Left renal cortex interstitium (tissue), 4 donors: ENCODE results near the gene GLB1L3. TPM values are rescaled to one million over a fixed set of nuclear protein-coding genes. Genes with fewer than 3 reads are reported as not detected.
"Not testable (repeated sequence)": the region's sequence is repeated elsewhere in the genome, so short reads cannot be mapped to it uniquely, and the experiment has no call there.

Experiments used
- DNase-seq, 4 donors: peaks; one replicate each; pipeline ENCODE4 v3.0.0-alpha.2; 2013; ENCODE audit warnings: low read depth in 4 of 4, low spot score in 2 of 4, missing footprints in 1 of 4
- polyA plus RNA-seq, 4 donors: library from polyadenylated mRNA; unstranded; fragments of 120-200 nt; gene quantifications; one replicate each; pipeline ENCODE4 v1.2.1, GENCODE V29; 2013; ENCODE audit not compliant: insufficient read length in 4 of 4

The GLB1L3 gene
- polyA plus RNA-seq, 4 donors, result 1.1 to 2.1 (median 1.3) TPM

DNA sequence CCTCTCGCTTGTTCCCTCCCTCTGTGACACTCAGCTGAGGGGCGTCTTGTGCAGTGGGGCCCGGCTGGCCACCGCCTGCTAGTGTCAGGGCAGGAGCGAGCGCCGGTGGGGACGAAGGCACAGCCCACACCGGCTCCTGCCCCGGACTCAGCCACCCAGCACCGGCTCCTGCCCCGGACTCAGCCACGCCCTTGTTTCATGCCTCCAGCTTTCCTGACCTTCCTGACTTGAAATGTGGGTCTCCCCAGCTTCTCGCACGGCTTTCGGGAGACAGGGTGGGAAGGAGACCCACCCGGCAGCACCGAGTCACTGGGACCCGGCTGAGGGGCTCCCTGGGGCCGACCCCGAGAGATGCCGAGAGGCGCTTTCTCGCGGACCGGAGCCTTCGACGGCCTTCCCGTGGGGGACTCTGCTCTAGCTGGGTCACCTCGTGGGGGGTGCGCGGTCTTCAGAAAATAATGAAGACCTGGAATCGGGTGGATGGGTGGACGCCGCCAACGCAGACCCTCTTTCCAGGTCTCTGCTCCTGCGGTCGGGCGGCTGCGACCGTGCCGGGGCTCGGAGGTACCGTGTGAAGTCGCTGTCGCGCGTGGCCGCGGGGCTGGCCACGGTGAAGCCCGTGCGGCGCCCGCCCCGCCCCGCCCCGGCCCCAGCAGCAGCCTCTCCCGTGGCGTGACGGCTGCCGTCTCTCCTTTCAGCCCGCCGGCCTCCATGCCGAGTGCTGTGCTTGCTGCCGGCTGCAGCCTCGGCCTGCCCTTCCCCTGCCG, 65.8 kb downstream of the GLB1L3 start:
- no peak for DNase-seq

DNA sequence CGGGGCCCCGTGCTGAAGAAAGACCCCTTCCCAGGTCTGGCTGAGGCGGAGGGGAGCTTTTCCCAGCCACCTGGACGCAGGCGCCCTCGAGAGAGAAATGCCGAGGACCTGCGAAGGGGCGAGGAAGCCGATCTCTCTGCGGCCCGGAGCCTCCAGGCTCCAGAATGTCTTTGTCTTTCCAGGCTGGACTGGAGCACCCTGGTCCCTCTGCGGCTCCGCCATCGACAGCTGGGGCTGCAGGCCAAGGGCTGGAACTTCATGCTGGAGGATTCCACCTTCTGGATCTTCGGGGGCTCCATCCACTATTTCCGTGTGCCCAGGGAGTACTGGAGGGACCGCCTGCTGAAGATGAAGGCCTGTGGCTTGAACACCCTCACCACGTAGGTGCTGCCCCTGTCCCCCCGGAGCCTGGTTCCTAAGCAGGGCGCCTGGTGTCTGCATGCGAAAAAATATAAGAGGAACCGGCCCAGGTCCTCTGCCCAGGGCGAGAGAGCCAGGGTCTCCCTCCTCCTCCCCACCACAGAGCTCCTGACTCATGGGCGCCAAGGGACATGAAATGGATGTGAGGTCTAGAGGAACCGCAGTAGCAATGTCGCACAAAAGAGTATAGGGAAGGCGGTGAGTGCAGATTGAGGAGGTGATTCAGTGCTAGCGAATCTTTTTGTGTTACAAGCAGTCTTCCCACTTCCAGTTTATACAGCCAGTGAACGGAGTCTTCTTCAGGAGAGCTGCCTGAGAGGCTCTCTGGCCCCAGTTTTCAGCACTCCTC, 66.6 kb downstream of the GLB1L3 start:
- DNase-seq, result no peak

DNA sequence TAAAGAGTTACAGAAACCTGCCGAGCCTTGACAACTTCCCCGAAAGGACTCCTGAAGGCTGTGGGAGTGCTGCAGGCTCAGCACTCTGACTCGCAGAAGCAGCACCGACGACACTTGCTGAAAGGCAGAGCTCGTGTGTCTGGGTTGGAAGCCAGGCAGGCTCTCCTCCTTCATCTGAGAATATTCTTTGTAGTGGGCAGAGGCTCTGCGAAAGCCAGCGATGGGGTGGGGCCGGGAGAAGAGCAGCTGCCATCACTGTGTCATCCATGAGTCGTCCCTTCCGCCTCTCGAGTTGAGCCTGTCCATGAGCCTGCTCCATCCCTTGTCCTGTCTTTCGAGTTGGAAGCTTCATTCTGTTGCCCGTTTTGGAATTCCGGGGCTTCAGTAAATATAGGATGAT, 67.5 kb downstream of the GLB1L3 start:
- no peak for DNase-seq

DNA sequence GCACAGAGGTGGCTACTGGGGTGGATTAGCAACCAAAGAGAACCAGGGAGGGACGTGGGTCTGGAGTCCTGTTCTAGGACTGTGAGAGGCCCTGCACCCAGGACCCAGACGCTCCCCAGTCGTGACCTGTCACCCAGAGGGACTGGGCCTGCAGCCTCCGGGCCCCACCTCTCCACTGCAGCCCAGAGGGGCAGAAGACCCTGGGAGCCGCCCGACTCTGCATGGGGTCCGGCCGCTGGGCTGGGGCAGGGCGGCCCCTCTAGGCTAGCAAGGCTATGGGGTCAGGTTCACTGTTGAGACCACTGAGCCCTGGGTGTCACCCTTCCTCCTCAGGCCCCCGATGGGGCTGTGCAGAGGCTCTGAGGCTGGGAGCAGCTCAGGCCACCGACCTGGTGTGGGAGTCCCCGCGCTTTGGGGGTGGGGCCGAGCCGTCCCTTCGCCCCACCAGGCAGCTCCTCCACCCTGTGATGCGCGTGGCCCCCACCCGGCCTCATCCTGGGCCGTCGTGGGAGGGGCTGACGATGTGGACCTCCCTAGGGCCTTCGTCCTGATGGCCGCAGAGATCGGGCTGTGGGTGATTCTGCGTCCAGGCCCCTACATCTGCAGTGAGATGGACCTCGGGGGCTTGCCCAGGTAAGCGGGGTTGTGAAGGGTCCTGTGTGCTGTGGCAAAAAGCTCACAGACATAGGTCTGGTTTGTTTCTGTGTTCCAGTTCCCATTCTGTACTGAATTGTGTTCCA, 68.5 kb downstream of the GLB1L3 start:
- DNase-seq, result not testable (repeated sequence)

DNA sequence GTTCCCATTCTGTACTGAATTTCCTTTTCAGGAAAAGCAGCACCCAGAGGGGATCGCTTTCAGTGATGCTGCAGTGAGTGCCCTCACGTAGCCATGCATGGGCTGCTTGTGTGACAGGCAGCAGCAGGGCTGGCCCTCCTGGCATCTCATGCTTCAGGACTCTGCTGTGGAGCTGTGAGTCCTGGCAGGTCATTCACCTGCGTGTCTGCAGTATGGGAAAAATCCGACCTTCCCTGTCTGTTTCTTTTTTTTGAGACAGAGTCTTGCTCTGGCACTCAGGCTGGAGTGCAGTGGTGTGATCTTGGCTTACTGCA, 69.0 kb downstream of the GLB1L3 start:
- no peak for DNase-seq

DNA sequence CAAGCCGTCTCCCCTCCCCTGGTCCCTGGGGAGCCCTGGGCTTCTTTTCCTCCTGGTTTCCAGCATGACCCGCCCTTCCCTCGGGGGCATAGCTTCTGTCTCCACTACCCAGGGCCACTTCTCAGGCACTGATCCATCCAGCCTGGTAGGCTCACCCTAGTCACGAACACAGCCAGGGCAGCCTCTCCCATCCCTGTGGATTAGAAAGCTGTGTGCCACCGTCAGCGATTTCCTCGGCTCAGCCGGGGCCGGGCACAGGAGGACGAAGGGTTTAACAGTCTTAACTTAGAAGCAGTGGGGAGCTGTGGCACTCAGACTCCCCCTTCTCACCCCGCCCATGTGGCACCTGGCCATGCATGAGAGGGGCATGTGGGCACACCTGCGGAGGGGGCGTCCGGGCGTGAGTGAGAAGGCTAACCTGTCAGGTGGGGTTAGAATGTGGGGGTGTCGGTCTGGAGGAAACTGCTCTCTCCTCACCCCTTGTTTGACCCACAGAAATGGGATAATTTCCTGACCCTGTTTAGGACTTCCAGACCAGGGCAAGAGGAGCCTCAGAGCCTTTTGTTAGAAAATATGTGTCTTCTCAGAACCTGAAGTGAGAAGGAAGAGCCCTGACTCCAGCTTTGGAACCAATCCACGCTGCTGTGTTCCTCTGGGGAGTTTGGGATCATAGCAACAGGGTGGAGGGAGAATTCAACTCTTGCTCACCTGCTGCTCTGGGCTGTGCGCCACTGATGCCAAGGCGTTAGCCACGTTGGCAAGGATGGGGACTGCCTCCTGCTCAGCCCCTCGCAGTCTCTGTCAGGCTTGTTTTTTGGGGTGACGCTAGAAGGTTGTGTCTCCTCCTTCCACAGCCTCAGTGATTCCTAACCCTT, 70.2 kb downstream of the GLB1L3 start:
- DNase-seq, result no peak

DNA sequence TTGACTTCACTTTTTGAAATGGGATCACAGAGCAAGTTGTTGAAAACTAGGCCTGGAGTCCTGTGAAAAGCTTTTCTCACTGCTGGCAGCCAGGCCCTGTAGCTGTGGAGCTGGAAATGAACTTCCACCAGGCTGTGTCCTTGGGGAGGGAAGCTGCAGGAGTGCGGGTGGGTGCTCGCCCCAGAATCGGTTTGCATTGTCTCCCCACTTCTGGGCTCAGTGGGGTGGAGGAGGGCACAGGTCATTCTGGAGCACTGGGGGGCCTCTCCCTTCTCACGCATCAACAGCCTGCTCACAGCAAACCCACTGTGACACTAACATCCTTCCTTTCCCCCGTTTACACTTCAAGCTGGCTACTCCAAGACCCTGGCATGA, 70.8 kb downstream of the GLB1L3 start:
- DNase-seq, result no peak

DNA sequence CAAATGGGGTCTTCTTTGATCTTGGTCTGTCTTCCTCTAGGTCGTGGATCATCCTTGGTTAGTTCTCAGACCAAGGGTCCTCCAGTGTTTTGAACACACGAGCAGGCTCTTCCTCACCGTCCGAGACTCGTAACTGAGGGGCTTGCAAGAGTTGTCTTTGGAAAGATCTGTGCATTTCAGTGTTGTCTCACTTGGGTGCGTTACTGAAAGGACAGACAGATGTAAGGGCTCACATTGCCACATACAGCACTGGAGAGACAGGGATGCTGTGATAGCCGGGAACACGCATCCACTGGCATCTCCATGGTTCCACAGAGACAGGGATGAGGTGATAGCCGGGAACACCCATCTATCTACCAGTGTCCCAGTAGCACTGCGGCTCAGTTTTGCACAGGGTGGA, 71.3 kb downstream of the GLB1L3 start:
- no peak for DNase-seq

DNA sequence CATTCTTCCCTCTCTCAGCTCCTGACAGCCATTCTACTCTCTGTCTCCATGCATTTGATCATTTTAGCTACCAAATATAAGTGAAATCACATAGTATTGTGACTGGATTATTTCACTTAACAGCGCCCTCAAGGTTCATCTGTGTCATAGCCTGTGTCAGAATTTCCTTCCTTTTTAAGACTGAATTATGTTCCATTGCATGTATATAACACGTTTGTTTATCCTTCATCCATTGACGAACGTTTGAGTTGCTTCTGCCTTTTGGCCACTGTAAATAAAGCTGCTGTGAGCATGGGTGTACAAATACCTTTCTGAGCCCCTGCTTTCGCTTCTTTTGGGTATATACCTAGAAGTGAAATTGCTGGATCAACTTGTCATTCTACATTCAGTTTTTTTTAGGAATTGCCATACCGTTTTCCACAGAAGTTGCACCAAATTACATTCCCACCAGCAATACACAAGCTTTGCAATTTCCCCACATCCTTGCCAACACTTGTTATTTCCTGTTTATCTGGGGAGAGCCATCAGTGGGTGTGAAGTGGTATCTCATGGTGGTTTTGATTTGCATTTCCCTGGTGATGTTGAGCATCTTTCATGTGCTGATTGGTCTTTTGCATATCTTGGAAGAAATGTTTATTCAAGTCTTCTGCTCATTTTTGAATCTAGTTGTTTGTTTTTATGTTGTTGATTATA, 73.1 kb downstream of the GLB1L3 start:
- no peak for DNase-seq

DNA sequence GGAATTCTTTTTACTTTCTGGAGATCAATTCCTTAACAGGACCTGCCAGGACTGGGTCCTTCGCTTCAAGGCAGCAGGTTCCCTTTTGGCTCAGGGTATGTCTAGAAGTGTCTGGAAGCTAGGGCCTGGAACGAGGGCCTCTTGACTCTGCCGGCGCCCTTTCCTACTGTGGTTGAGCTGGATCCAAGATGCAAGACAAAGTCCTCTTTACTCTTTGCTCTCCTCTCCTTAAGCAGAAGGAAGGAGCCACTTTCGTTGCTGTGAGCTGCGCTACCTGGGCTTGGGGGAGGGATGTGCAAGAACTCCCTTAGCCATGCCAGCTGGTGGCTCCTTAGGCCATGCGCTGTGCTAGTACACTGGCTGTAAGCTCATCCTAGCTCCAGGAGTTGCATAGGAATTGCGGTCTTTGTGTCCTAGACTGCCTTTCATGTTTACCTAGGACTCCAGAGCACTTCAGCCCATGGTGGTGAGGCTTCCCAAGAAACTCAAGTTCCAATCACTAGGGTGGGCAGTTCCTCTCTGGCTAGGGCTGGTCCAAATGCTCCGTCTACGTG, 73.7 kb downstream of the GLB1L3 start:
- DNase-seq, result no peak

DNA sequence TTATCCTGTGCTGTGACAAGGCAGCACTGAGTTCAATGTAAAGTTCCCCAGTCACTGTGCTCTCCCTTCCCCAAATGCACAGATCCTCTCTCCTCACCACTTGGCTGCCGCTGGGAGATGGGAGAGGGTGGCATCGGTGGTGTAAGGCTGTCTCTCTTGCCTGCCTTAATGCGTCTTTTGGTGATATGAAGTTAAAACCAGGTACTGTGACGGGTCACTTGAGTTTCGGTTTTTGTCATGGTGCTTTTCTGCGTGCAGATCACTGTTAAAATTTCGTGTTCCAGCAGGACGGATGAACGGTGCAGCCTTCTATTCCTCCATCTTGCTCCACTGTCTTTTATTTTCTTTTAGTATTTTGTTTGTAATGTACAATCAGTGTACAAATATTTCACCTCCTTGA, 74.2 kb downstream of the GLB1L3 start:
- no peak for DNase-seq

DNA sequence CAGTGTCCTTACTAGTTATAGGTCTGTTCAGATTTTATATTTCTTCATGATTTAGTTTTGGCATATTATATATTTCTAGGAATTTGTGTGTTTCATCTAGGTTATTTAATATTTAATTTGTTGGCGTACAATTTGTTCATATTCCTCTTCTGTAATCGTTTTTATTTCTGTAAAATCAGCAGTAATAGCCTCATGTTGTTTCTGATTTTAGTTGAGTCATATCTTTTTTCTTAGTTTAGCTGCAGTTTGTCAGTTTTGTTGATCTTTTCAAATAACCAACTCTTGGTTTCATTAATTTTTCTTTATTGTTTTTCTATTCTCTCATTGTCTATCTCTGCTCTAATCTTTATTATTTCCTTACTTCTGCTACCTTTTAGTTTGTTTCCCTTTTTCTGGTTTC, 75.9 kb downstream of the GLB1L3 start:
- no peak for DNase-seq

DNA sequence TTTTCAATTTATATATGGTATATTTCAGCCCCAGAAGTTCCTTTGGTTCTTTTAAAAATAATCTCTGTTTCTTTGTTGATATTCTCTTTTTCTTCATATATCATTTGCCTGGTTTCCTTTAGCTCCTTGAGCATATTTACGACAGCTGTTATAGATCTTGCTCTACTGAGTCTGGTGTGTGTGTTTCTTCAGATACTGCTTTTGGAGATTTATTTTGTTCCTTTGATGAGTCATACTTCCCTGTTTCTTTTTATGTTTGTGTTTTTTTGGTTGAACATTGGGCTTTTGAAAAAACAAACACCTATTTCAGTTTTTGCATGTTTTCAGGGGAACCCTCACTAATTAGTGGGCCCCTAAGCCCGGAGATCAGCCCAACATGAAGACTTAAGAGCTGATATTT, 79.0 kb downstream of the GLB1L3 start:
- DNase-seq, result no peak

DNA sequence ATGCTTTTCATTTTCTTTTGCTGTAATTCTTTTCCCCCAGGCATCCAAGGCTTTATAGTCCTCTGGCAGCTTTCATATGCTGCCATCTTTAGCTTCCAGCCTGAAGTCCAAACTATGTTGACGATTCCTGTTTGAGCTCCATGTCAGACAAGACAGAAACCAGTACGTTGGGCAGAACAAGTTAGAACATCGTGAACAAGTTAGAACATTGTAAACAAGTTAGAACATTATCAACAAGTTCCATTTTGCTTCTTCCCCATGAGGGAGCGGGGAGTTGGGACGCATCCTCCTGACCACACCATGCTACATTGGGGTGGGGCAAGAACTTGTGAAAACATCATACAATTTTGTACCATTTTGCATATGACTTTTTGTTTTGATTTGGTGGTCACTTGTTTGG, 79.5 kb downstream of the GLB1L3 start:
- DNase-seq, result no peak

DNA sequence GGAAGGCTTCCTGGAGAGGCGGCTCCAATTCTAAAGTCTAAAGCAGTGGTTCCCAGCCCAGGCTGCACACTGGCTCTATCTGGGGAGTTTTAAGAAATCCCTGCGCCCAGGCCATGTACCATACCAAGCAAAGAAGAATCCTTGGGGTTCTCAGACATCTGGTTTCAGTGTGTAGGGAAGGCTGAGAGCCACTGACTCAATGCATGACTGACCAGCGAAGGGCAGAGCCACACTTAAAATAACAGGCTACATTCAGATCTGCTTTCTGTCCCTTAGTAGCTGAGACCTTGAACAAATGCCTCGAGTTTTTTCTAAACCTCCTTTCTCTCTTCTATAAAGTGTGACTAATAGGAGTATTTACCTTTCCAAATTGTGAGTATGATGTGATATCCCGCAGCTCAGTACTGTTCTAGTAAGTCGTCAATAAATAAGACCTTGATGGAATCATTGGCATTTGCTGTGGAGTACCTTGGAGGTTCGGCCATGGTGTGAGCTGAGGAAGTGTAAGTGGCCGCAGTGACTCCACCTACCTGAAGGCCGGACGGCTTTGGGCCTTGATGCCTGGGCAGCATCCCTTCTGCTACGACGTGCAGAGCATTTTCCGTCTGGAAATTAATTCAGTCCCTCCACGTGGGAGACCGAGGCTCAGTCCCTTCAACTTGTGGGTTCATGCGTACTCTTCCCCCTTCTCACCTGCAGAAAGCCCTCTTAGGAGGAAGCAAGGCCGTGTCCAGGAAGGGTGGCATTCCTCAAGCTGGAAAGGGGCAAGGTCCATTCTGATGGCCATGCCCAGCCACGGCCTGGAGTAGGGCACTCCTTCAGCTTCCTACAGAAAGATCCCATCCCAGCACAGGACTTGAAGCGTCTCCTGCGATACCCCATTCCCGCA, 80.7 kb downstream of the GLB1L3 start:
- no peak for DNase-seq

DNA sequence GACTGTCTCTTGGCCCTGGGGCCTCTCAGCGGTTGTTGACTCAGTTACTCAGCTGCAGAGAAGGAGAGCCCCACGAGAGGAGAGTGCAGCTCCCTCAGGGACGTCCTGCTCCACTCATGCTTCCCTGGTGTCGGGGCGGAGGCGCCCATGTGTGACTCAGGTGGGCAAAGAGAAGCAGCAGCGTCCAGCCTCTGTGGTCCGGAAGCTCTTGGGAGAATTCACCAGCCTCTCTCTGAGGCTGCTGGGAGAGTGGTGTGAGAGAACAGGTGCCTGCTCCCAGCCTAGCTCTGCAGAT, 81.3 kb downstream of the GLB1L3 start:
- DNase-seq, result no peak

DNA sequence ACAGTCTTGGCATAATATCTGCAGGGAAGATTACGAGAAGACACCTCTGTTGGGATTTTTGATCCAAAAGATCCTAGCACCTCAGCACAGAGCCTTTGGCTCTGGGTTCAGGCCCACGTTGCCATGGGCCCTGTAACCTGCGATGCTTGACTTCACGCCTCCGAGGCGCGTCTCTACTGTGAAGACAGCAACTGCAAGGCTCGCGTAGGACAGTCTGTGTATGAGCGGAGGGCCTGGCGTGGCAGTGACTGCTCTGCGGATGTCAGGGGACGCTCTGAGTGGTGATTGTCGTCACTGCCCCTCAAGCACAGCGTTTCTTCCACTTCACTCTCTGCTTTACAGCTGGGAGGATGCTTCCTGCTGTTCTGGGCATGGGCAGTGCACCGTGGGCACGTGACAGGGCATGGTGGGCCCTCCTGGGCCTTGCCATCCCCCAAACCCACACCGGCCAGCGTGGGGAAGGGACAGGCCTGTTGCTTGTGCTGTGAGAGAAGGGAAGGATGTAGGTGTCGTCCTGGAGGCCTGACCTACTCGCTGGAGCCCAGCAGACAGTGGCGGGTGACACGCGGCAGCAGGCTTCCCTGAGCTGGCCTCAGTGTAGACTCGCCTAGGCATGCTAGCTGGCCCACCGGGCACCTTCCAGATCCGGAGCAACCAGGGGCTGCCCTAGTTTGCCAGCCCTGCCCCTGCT, 82.1 kb downstream of the GLB1L3 start:
- DNase-seq, result no peak

DNA sequence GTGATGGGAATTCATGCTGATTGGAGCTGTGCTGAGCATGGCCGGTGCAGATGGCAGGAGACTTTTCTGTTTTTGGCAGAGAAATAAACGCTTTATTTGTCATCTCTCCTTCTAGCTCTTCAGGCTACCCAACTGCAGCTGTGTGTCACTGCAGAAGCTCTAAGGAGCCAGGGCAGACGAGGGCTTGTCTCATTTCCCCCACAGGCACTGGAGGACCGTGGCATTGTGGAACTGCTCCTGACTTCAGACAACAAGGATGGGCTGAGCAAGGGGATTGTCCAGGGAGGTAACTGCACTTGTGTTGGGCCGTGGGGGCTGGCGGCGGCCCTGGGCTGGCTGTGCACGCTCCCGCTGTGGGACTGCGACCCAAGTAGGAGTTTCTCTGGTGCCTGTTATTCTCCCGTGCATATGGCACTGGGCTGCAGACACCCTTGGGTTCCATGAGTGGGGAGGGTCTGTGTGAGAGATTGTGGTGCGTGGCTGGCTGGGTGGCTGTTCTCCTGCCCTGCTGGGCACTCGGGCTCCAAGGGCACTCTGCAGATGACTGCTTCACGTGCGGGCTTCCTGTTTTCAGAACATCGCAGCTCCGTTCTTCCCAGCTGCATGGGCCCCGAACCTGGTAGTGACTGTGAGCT, 82.8 kb downstream of the GLB1L3 start:
- no peak for DNase-seq
